OCI-LY3 (cell line): ENCODE results near the gene EXOSC7.

Experiments
- H2AFZ ChIP-seq: fragments of 200-600, 300-600 bp; shearing (Covaris generic); 2 replicates; pipeline ENCODE4 v1.6.0; 2014; ENCODE audit warnings: antibody characterized with exemption, low read depth, low read length
- H3K27ac ChIP-seq: fragments of 200-600, 300-600 bp; sonication (generic); 2 replicates; pipeline ENCODE4 v1.5.1; 2014; ENCODE audit warnings: mild to moderate bottlenecking, low read length, moderate library complexity, mixed read lengths
- H3K27me3 ChIP-seq: fragments of 200-600, 300-600 bp; sonication (generic); 2 replicates; pipeline ENCODE4 v1.6.1; 2014; ENCODE audit warnings: low read depth, low read length, mixed read lengths
- H3K36me3 ChIP-seq: fragments of 200-600, 300-600 bp; sonication (generic); replicated peaks from 2 replicates; pipeline ENCODE3; 2014; ENCODE audit warnings: low read depth, low read length, mixed read lengths
- H3K4me1 ChIP-seq: fragments of 300-600, 200-600 bp; sonication (generic); 2 replicates; pipeline ENCODE4 v1.6.1; 2014; ENCODE audit warnings: low read length, mixed read lengths
- H3K4me2 ChIP-seq: fragments of 200-600, 300-600 bp; sonication (generic); 2 replicates; pipeline ENCODE4 v1.6.1; 2014; ENCODE audit warnings: low read length, mixed read lengths
- H3K4me3 ChIP-seq: fragments of 300-600, 200-600 bp; sonication (generic); 2 replicates; pipeline ENCODE4 v1.5.1; 2014; ENCODE audit warnings: antibody characterized with exemption, mild to moderate bottlenecking, low read length, moderate library complexity
- H3K79me2 ChIP-seq: fragments of 300-600, 200-600 bp; shearing (Covaris generic); 2 replicates; pipeline ENCODE4 v1.6.1; 2014; ENCODE audit warnings: mild to moderate bottlenecking, low read length, mixed read lengths
- H3K9ac ChIP-seq: fragments of 300-600, 200-600 bp; shearing (Covaris generic); 2 replicates; pipeline ENCODE4 v1.6.0; 2014; ENCODE audit warnings: mild to moderate bottlenecking, low read length, moderate library complexity
- H3K9me3 ChIP-seq: fragments of 200-600, 300-600 bp; shearing (Covaris generic); 2 replicates; pipeline ENCODE4 v1.6.1; 2014; ENCODE audit warnings: low read length, mixed read lengths; ENCODE audit not compliant: insufficient read depth
- H4K20me1 ChIP-seq: fragments of 200-600, 300-600 bp; sonication (generic); 2 replicates; pipeline ENCODE4 v1.6.1; 2016; ENCODE audit warnings: low read length, mixed read lengths; ENCODE audit not compliant: insufficient read depth
- EZH2phosphoT487 ChIP-seq: fragments of 200-600 bp; shearing (Covaris generic); IDR thresholded peaks from 2 replicates; pipeline ENCODE4 v1.6.1; 2018; ENCODE audit warnings: antibody characterized with exemption, mixed run types, low read depth
- TF ChIP-seq, protein P1 (sequence below): fragments of 200-600, 300-600 bp; sonication (generic); IDR thresholded peaks from 2 replicates; pipeline ENCODE4 v1.5.1; 2014; ENCODE audit warnings: antibody characterized with exemption, low read length, low read depth

The EXOSC7 gene

GRCh38 chr3:45057557-45057956 lies 81.5 kb downstream of the EXOSC7 start:
- Histone ChIP-seq H3K9me3 (no peaks in the 10 kb centered on the region), H3K27ac (no peak overlapping the region), H3K4me1 (0 out of 2 replicates have a peak, but pooled peaks cover 4% of the 10 kb centered on the region), H3K36me3 (no peaks in the 10 kb centered on the region), H3K4me3 (no peak overlapping the region), H2AFZ (no peak overlapping the region), H3K27me3 (no peaks in the 10 kb centered on the region), H4K20me1 (no peaks in the 10 kb centered on the region), H3K79me2 (no peaks in the 10 kb centered on the region), H3K9ac (no peak overlapping the region), H3K4me2 (no peak overlapping the region)
- TF ChIP-seq, protein P1, sequence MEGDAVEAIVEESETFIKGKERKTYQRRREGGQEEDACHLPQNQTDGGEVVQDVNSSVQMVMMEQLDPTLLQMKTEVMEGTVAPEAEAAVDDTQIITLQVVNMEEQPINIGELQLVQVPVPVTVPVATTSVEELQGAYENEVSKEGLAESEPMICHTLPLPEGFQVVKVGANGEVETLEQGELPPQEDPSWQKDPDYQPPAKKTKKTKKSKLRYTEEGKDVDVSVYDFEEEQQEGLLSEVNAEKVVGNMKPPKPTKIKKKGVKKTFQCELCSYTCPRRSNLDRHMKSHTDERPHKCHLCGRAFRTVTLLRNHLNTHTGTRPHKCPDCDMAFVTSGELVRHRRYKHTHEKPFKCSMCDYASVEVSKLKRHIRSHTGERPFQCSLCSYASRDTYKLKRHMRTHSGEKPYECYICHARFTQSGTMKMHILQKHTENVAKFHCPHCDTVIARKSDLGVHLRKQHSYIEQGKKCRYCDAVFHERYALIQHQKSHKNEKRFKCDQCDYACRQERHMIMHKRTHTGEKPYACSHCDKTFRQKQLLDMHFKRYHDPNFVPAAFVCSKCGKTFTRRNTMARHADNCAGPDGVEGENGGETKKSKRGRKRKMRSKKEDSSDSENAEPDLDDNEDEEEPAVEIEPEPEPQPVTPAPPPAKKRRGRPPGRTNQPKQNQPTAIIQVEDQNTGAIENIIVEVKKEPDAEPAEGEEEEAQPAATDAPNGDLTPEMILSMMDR: no peak
- TF ChIP-seq EZH2phosphoT487: no peak

- H3K9ac ChIP-seq: no peak overlapping the region
- no peaks in the 10 kb centered on the region for H3K27me3 ChIP-seq
- H2AFZ ChIP-seq: no peak overlapping the region
- no peaks in the 10 kb centered on the region for H3K9me3 ChIP-seq
- H3K36me3 ChIP-seq: no peaks in the 10 kb centered on the region
- H3K4me2 ChIP-seq: no peak overlapping the region
- TF ChIP-seq, protein P1: no peak
- no peak for TF ChIP-seq EZH2phosphoT487
- no peak overlapping the region for H3K4me3 ChIP-seq
- H4K20me1 ChIP-seq: no peaks in the 10 kb centered on the region
- 0 out of 2 replicates have a peak, but pooled peaks cover 4% of the 10 kb centered on the region for H3K4me1 ChIP-seq
- H3K79me2 ChIP-seq: no peaks in the 10 kb centered on the region
- H3K27ac ChIP-seq: no peak overlapping the region
Observed at GRCh38 chr3:45059132-45059531, 83.1 kb downstream of the EXOSC7 start.

DNA sequence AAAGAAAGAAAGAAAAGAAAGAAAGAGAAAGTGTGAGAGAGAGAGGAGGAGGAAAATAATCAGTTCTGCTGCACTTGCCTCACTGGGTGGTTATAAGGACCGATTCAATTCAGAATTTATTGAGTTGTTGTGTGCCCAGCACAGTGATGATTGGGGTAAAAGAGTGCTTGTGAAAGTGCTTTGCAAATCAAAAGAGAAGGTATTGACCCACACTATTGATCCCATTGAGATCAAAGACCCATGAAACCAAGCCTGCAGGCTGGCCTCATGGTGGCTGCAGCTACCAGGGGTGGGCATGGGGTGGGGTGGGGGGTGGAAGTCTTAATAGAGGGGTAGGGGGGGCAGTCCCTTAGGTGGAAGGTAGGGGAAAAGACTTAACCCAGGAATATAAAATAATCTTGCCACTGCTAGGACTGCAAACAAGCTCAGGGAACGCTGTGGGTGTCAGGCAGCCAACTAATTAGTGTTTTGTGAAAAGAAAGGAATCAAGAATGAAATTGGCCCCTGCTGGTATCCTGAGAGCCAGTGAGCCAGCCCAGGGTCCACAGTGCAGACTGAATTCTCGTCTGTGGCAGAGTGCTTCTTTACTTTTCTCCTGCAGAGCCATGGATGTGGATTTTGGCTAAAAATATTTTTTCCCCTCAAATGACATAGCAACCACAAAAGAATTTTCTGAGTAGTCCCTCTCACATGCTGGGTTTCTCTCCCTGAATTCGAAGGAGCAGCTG lies 84.3 kb downstream of the EXOSC7 start:
- Histone ChIP-seq H3K4me2 (no peak overlapping the region), H2AFZ (no peak overlapping the region), H3K4me3 (no peak overlapping the region), H3K27me3 (no peaks in the 10 kb centered on the region), H4K20me1 (no peaks in the 10 kb centered on the region), H3K79me2 (no peaks in the 10 kb centered on the region), H3K27ac (no peak overlapping the region), H3K4me1 (no peaks in the 10 kb centered on the region; the same call in 1 of the 2 replicates), H3K9me3 (no peaks in the 10 kb centered on the region), H3K9ac (no peak overlapping the region), H3K36me3 (no peaks in the 10 kb centered on the region)
- TF ChIP-seq, protein P1: no peak
- TF ChIP-seq EZH2phosphoT487: no peak
